Stimulated activated CD4-positive, alpha-beta T cell treated with anti-CD3 and anti-CD28 coated beads, Interleukin-4, amount 100 ng/mL, for 1 hour (primary cell): ENCODE results near the gene ZNF569.
"Not testable (repeated sequence)": the region's sequence is repeated elsewhere in the genome, so short reads cannot be mapped to it uniquely, and the experiment has no call there.

ENCODE experiments used
- DNase-seq: peaks from one replicate; pipeline ENCODE4 v3.0.0-alpha.2; 2020

ZNF569 gene

GRCh38 chr19:37391399-37391798 is 75.8 kb downstream of the ZNF569 start:
- not testable (repeated sequence) for DNase-seq

DNA sequence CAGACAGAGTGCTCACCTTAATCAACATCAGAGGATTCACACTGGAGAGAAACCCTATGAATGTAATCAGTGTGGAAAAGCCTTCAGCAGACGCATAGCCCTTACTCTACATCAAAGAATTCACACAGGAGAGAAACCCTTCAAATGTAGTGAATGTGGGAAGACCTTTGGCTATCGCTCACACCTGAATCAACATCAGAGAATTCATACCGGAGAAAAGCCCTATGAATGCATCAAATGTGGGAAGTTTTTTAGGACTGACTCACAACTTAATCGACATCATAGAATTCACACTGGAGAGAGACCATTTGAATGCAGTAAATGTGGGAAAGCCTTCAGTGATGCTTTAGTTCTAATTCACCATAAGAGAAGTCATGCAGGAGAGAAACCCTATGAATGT is 78.0 kb downstream of the ZNF569 start:
- no peak for DNase-seq

- peak; percentile 96 for DNase-seq
Observed at GRCh38 chr19:37370880-37371661, 96.2 kb downstream of the ZNF569 start, which contains the start of gene ZNF527. ZNF527 (plus strand) TSS chr19:37371099; CDS start chr19:37374199, 3,100 bp downstream.

- not testable (repeated sequence) for DNase-seq
Observed at GRCh38 chr19:37370386-37370879, 96.8 kb downstream of the ZNF569 start.

- DNase-seq: no peak
Observed at GRCh38 chr19:37362733-37363132, 104.5 kb downstream of the ZNF569 start.

DNA sequence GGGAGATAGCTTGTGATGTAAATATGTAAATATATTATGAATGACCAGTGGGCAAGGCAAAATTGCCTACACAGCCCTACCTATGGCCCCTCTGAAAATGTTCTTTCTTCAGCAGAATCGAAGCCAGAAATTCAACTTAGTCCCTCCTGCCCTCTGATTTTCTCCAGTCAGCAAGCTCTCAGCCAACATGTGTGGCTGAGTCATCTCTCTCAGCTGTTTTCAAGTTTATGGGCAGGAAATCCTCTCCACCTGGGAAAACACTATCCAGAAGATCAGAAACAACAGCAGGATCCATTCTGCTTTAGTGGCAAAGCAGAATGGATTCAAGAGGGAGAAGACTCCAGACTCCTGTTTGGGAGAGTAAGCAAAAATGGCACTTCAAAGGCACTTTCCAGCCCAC is 105.2 kb downstream of the ZNF569 start:
- DNase-seq: no peak
